Measurements from ENCODE around the gene IVNS1ABP. TPM values are rescaled to one million over a fixed set of nuclear protein-coding genes. Genes with fewer than 3 reads are reported as not detected.

IVNS1ABP gene
- total RNA-seq, 1 donor from 2014 or later, result 70.3 TPM

- Histone ChIP-seq H3K4me1 (no peaks in the 10 kb centered on the region), H3K27me3 (ENCODE audit: low read depth) (no peaks in the 10 kb centered on the region), H3K4me3 (no peak overlapping the region), H3K27ac (replicated peaks) (no peak overlapping the region), H3K9me3 (replicated peaks) (peaks cover 8% of the 10 kb centered on the region), H3K36me3 (no peaks in the 10 kb centered on the region)
- no peak for DNase-seq
- intact Hi-C loops (cut with micrococcal nuclease), result no loop called here
- TF ChIP-seq CTCF (IDR thresholded peaks at IDR 0.05; ENCODE audit: borderline replicate concordance), result no peak
Measured at GRCh38 chr1:185355947-185356346, 38.9 kb upstream of the IVNS1ABP start.

GRCh38 chr1:185353124-185353523 is 36.1 kb upstream of the IVNS1ABP start:
- intact Hi-C loops (cut with micrococcal nuclease), result no loop called here
- no peak for TF ChIP-seq CTCF (IDR thresholded peaks at IDR 0.05; ENCODE audit: borderline replicate concordance)
- Histone ChIP-seq H3K4me3 (no peak overlapping the region), H3K9me3 (replicated peaks) (no peaks in the 10 kb centered on the region), H3K36me3 (no peaks in the 10 kb centered on the region), H3K4me1 (no peaks in the 10 kb centered on the region), H3K27me3 (ENCODE audit: low read depth) (no peaks in the 10 kb centered on the region), H3K27ac (replicated peaks) (no peak overlapping the region)
- no peak for DNase-seq

GRCh38 chr1:185351734-185352466 is 34.9 kb upstream of the IVNS1ABP start:
- H3K36me3 ChIP-seq, result no peaks in the 10 kb centered on the region
- no peaks in the 10 kb centered on the region for H3K4me1 ChIP-seq
- DNase-seq, result no peak
- no peak overlapping the region for H3K27ac ChIP-seq (replicated peaks)
- H3K4me3 ChIP-seq, result no peak overlapping the region
- intact Hi-C loops (cut with micrococcal nuclease), result no loop called here
- H3K9me3 ChIP-seq (replicated peaks), result no peaks in the 10 kb centered on the region
- TF ChIP-seq CTCF (IDR thresholded peaks at IDR 0.05; ENCODE audit: borderline replicate concordance), result no peak
- H3K27me3 ChIP-seq (ENCODE audit: low read depth), result no peaks in the 10 kb centered on the region

GRCh38 chr1:185350027-185350442 is 33.0 kb upstream of the IVNS1ABP start:
- no peaks in the 10 kb centered on the region for H3K4me1 ChIP-seq
- no peak for TF ChIP-seq CTCF (IDR thresholded peaks at IDR 0.05; ENCODE audit: borderline replicate concordance)
- intact Hi-C loops (cut with micrococcal nuclease), result no loop called here
- no peaks in the 10 kb centered on the region for H3K9me3 ChIP-seq (replicated peaks)
- H3K27me3 ChIP-seq (ENCODE audit: low read depth), result no peaks in the 10 kb centered on the region
- no peak overlapping the region for H3K4me3 ChIP-seq
- no peak for DNase-seq
- H3K27ac ChIP-seq (replicated peaks), result no peak overlapping the region
- no peaks in the 10 kb centered on the region for H3K36me3 ChIP-seq

- no peak for DNase-seq
- Histone ChIP-seq H3K4me1 (no peaks in the 10 kb centered on the region), H3K4me3 (no peak overlapping the region), H3K27ac (replicated peaks) (no peak overlapping the region), H3K36me3 (no peaks in the 10 kb centered on the region), H3K9me3 (replicated peaks) (no peaks in the 10 kb centered on the region), H3K27me3 (ENCODE audit: low read depth) (no peaks in the 10 kb centered on the region)
- intact Hi-C loops (cut with micrococcal nuclease), result no loop called here
- TF ChIP-seq CTCF (IDR thresholded peaks at IDR 0.05; ENCODE audit: borderline replicate concordance), result no peak
Measured at GRCh38 chr1:185349556-185349955, 32.5 kb upstream of the IVNS1ABP start.
